ENCODE results near the gene TAF15. TPM values are rescaled to one million over a fixed set of nuclear protein-coding genes. Genes with fewer than 3 reads are reported as not detected.

Gene TAF15
- total RNA-seq, 1 donor = 74.3 TPM

- no peak for DNase-seq (ENCODE audit: low read depth)
- H3K4me3 ChIP-seq (ENCODE audit: low read depth, low read length) = no peak overlapping the region
- TF ChIP-seq, protein P1, sequence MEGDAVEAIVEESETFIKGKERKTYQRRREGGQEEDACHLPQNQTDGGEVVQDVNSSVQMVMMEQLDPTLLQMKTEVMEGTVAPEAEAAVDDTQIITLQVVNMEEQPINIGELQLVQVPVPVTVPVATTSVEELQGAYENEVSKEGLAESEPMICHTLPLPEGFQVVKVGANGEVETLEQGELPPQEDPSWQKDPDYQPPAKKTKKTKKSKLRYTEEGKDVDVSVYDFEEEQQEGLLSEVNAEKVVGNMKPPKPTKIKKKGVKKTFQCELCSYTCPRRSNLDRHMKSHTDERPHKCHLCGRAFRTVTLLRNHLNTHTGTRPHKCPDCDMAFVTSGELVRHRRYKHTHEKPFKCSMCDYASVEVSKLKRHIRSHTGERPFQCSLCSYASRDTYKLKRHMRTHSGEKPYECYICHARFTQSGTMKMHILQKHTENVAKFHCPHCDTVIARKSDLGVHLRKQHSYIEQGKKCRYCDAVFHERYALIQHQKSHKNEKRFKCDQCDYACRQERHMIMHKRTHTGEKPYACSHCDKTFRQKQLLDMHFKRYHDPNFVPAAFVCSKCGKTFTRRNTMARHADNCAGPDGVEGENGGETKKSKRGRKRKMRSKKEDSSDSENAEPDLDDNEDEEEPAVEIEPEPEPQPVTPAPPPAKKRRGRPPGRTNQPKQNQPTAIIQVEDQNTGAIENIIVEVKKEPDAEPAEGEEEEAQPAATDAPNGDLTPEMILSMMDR (IDR thresholded peaks at IDR 0.05; ENCODE audit: insufficient read depth, low read length) = no peak
Measured at GRCh38 chr17:35875800-35876139, 66.5 kb downstream of the TAF15 start.

DNA sequence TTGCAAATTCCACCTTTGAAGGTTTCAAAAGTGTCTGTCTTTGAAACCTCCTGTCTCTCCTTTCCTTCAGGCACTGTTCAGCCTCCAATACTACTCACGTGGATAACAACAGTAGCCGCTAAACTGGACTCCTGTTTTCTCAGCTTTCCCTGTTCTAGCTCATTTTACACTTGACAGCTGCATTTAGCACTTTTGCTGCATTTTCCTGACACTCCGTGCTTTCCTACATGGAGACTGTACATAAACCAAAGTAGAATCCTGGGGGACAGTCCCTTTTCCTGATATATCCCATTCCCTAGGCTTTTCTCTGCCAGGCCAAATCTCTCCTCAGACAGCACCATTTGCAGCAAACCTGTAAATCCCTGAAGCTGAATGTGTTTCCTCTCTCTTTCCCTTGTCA lies 67.2 kb downstream of the TAF15 start:
- no peak for DNase-seq (ENCODE audit: low read depth)
- TF ChIP-seq, protein P1 (IDR thresholded peaks at IDR 0.05; ENCODE audit: insufficient read depth, low read length) = no peak
- H3K4me3 ChIP-seq (ENCODE audit: low read depth, low read length) = no peak overlapping the region

DNA sequence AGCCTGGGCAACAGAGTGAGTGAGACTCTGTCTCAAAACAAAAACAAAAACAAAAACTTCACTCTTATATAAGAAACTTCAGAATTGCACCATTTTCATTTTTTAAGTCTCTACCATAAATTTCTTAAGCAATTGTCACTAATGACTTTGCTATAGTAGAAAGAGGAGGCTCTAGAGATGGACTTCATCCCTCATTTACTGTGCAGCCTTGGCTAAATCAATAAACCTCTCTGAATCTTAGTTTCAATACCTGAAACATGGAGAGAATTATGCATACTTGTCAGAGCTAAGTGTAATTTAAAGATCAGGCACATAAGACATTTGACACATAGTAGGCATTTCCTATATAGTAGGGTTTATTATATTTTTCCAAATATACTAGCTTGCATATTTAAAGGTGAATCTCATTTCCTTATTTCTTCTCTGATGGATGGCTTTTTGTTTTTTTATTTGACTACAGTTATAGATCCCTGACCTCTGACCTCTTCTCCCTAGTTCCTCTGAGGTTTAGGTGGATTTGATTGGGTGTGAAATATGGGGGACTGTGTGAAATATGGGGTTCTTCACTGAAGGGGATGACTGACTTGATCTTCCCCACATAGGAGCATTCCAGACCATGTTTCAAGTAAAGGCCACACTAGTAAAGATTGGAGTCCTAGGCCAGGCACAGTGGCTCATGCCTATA lies 68.2 kb downstream of the TAF15 start:
- no peak for DNase-seq (ENCODE audit: low read depth)
- H3K4me3 ChIP-seq (ENCODE audit: low read depth, low read length) = no peak overlapping the region
- TF ChIP-seq, protein P1 (IDR thresholded peaks at IDR 0.05; ENCODE audit: insufficient read depth, low read length) = no peak

DNA sequence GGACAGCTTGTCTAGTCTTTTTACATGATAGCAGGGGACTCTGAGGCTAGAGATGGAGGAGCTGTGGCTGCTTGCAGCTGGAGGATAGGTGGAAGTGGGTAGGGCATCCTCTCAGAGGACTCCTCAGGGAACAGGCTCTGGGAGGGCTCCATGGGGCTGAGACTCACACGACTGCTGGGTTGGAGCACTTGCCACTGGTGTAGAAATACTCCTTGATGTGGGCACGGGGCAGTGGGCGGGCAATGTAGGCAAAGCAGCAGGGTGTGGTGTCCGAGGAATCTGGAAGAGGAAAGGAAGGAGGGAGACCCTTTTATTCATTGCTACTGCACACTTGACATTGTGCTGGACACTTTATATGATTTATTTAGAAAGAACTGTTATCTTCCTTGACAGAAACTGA lies 69.1 kb downstream of the TAF15 start:
- DNase-seq (ENCODE audit: low read depth) = no peak

DNA sequence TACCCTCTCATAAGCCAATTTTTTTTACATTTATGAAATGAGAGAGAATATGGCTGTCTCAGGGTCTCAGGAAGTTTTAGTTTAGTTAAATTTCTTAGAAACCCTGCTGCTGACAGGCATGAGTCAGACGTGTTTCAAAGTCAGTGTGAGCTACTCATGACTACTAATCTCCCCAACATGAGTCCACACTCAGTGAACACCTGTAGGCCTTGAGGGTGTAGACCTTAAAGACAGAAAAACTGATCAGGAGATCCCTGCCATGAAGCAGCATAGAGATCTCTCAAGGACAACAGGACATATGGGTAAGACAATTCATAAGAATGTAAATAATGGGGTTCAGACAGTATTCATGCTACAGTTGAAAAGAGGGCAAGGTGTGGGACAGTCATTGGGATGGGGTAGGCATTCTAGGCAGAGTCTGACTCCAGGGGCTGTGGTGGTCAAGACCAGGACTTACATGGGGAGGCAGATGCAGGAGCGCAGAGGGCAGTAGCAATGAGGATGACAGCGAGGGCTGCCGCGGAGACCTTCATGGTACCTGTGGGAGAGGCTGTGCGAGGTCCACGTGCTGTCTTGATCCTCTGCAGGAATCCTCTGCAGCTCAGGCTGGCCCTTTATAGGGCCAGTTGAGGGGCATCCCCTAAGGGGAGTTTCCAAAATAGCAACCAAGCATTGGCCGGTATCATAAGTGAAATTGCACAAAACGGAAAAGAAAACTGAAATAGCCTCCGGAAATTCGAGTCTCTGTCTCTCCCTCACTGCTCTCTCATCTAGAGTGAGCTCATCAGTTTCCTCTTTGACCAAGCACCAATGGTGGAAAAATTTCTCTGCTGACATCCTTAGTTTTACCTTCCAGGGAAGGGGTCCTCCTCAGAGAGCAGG lies 70.7 kb downstream of the TAF15 start, which contains the start of gene CCL5:
Gene CCL5 (minus strand): TSS at position 588 of the 882 bp plus-strand sequence.
- TF ChIP-seq, protein P1 (IDR thresholded peaks at IDR 0.05; ENCODE audit: insufficient read depth, low read length) = no peak
- no peak within 1 kb of the TSS for H3K4me3 ChIP-seq (ENCODE audit: low read depth, low read length)

More for the DNA sequence above, 69.1 kb downstream of the TAF15 start:
- TF ChIP-seq, protein P1 (IDR thresholded peaks at IDR 0.05; ENCODE audit: insufficient read depth, low read length) = no peak
- no peak overlapping the region for H3K4me3 ChIP-seq (ENCODE audit: low read depth, low read length)

GRCh38 chr17:35889241-35889640 lies 80.0 kb downstream of the TAF15 start:
- no peak for DNase-seq (ENCODE audit: low read depth)
- TF ChIP-seq, protein P1 (IDR thresholded peaks at IDR 0.05; ENCODE audit: insufficient read depth, low read length) = no peak
- H3K4me3 ChIP-seq (ENCODE audit: low read depth, low read length) = no peak overlapping the region

More for the DNA sequence above, 70.7 kb downstream of the TAF15 start, which contains the start of gene CCL5:
- no peak for DNase-seq (ENCODE audit: low read depth)
